Measurements from ENCODE around the gene FILIP1.
"Not testable (repeated sequence)": the region's sequence is repeated elsewhere in the genome, so short reads cannot be mapped to it uniquely, and the experiment has no call there.

Gene FILIP1

DNA sequence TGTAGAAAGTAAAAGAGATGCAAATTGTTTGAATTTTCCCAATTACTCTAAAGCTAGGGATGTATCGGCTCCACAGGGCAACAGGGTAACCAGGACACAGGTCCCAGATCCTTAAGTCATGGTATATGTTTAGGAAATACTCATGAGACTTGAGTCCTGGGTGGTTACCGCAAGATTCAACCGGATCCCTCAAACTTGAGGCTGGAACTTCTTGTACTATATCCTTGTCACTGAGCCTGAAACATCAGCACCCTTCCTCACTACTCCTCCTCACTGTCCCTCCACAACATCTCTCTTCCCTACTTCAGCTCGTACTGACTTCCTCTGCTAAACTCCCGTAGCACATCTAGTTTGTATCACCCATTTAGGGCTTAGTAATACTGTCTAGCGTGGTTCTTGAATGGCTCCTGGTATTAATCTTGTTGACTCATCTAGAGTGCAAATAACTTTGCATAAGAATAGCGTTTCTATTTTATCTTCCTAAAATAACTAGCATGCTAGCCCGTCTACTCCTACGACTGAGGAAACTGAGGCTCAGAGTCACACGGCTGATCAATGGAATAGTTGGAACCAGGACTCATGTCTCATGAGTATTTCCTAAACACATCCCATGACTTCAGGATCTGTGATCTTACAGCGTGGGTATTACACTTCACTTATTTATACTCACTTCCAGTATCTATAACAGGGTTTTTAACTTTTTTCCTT is 72.1 kb downstream of the FILIP1 start:
- DNase-seq (ENCODE audit: low read depth), result no peak

DNA sequence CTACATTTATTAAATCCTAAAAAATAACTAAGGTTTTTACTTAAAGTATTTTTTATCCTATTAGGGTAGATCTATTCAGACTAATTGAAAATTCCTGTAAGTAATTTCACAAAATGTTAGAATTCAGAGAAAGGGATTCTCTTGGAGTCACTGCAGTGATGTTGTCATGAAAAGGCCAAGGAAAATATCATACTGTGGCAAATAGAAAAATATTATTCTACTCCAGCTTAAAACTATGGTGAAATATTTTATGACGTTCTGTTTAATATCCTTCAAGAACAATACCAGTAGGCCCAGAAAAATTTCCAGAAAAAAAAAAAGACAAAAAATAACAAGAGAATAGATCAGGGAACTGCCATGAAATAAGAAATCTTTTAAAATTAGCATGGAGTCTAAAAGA is 73.6 kb downstream of the FILIP1 start:
- DNase-seq (ENCODE audit: low read depth), result no peak

DNA sequence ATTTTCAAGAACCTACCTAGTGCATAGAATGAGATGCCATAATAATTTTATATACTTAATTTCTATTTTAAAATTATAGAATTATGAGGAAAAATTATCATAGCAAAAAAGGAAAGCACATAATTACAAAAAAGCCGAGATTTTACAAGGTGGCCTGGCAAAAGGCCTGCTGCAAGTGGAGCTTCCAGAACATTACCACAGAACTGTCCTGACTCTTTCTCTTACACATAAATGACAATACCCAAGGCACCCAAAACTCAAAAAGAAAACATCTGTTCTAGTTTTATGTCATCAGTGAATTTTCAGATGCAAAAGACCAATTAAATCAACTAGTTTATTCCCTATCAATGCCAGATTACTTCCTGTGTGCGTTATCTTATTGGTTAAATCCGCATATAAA is 74.2 kb downstream of the FILIP1 start:
- DNase-seq (ENCODE audit: low read depth), result no peak

DNA sequence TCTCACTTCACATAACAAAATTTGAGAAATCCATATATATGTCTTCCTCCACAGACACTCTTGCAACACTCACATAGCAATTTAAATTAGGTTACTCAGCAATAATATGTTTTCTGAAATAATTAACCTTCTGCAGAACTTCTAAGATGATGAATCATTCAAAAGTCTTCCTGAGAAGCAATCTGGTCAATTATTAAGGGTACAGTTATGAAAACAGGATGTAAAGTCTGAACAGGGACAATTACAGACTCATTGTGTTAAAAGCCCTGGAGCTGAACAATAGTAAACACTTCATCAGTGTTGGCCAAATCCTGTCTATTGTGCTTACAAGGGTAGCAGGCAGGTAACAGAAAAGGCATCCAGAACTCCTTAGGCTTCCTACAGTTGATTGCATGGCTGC is 75.4 kb downstream of the FILIP1 start:
- no peak for DNase-seq (ENCODE audit: low read depth)

DNA sequence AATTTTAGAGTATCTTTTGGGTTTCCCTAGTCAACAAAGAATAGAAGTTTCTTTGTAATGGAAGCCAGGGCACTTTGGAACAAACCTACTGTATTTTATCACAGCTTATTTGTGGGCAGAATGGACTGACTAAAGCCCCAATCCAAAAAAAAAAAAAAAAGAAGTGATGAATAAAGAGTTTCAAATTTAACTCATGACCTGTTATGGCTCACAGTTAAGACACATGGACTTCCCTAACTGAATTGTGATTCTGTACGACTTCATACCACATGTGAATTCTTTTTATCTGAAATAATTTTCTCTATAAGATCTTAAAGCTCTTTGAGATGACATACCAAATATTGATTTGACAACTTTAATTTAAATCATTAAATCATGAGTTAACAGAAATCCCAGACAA is 77.2 kb downstream of the FILIP1 start:
- DNase-seq (ENCODE audit: low read depth), result no peak

DNA sequence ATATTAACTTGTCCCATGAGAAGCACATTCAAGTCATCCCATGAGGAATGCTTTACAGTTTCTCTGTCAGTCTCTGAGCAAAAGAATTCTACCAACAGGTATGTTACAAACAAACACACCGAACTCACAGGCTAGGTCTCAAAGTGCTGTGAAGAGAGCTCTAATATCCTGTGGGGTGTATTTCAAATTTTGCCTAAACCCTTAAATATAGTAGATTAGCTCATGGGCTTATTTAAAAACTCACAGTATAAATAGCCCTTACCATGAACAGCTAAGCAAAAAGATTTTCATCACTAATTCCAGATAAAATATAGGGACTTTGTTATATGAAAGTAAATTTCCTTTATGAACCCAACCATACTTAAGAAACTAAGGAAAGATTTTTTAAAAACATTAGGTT is 77.8 kb downstream of the FILIP1 start:
- no peak for DNase-seq (ENCODE audit: low read depth)

DNA sequence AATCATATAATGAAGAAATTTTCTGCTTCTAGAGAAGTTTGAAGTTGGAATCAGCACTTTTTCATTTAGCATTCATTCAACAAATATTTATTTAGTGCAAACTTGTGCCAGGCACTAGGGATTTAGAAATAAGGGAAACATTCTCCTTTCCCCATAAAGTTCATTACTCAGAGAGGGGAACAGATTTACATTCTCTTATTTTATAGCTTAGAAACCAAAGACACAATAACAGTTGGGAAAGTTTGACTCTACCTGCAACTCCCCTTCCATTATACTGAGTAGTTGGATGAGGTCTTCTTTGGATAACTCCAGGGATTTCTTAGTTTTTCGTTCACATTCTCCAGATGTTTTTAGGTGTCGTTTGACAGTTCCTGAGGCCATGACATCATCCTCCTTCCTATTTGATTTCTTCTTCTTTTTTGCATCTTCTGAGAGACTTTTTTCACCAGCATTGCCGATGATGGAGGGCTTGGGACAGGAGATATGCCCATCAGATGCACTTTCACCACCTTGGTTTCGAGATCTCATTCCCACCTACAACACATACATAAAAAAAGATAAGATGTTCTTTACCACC is 79.1 kb downstream of the FILIP1 start:
- no peak for DNase-seq (ENCODE audit: low read depth)

DNA sequence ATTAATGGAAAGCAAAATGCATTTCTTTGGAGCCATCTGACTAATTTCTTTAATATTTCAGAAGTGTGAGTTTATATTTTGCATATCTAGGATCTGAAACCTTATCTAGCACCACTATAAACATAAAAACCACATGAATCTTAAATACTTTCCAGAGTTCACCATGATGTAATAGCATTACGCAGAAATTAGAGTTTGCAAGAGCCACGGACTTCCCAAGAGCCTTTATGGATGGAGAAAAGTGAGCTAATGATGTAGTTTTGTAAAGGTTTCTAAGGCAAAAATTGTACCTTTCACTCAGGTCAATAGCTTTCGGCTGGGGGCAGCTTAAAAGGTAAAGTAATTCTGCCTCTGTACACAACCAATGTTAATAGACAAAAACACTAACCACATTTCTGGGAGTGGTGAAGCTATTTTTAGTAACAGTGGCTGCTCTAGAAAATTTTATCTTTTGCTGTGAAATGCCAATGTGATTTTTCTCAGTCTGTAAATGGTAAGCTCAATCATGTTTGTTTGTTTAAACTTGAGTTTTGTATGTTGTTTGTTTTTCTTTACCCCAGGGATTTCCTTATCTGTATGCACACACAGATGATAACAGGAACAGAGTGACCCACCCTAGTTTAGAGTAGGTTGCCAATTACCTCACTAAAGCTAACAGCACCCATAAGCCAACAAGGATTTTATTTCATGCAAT is 80.5 kb downstream of the FILIP1 start:
- DNase-seq (ENCODE audit: low read depth), result no peak

DNA sequence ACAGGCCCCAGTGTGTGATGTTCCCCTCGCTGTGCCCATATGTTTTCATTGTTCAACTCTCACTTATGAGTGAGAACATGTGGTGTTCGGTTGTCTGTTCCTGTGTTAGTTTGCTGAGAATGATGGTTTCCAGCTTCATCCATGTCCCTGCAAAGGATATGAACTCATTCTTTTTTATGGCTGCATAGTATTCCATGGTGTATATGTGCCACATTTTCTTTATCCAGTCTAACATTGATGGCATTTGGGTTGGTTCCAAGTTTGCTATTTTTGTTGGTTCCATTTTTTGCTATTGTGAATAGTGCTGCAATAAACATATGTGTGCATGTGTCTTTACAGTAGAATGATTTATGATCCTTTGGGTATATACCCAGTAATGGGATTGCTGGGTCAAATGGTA is 83.0 kb downstream of the FILIP1 start:
- not testable (repeated sequence) for DNase-seq (ENCODE audit: low read depth)

DNA sequence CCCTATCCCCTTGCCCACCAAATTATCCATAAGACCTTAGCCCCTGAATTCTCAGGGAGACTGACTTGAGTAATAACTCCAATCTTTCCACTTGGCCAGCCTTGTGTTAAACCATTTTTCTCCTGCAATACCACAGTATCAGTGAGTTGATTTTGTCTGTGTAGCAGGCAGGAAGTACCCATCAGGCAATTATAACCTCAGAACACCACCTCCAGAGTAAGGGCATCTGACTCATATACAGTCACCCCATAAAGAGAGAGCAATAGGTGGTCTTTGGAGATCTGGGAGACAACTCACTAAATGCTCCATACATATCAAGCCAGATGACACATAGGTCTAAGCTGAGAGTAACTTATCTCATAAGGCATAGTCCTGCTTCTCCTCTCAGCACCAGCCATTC is 83.7 kb downstream of the FILIP1 start:
- DNase-seq (ENCODE audit: low read depth), result no peak

DNA sequence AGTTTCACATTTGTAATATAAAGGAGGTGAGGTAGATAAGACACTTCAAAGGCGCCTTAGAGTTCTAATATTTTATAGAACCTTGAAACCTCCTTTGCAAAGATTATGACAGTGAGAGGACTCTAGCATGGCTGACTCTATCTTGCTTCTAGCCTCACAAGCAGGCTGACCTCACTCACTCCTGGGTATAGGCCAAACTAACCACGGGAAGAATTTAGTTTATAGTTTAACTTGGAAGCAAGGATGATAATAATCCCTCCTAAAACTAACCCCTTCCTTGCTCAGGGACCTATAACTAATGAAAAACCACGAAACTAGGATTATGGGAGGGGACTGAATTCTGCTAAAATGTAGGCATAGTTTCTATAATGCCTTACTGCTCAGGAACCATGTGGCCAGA is 84.3 kb downstream of the FILIP1 start:
- DNase-seq (ENCODE audit: low read depth), result no peak

DNA sequence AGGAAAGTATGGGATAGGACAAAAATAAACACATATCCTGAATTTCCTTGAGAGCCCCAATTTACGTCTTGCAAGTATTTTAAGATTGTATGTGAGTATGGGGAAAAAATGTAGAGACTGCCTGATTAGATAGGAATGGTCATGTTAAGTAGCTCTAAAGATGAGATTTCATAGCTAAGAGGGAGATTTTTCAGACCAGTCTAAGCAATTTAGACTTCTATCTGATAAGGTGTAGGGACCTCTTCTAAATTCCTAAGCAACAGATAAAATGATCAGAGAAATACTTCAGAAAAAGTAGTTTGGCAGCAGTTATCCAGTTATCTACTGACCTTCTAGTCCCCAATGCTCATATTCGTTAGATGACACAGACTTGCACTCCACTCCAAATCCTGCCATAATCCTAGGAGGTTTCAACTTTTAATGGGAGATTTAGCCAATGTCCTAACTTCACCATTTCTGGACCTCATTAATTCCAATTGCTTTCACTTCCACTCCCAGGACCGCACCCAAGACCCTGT is 90.0 kb downstream of the FILIP1 start:
- DNase-seq (ENCODE audit: low read depth), result no peak

DNA sequence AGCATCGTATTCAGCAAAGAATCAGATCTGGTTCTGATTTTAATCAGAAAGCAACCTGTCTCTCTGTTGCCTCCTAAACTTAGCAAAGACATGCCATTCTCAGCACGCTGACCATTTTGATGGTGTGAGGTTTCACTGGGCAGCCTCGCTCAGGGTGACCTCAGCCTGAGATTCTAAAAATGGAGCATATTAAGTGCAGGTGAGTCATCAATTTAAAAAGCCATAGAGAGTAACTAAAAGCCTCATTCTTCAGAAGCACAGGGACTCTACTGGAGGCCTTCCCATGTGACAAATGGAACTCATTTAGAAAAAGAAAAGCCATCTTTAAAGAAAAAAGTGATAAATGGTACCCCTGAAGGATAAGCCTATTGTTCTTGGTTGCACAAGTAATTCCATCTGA is 91.3 kb downstream of the FILIP1 start:
- DNase-seq (ENCODE audit: low read depth), result no peak

DNA sequence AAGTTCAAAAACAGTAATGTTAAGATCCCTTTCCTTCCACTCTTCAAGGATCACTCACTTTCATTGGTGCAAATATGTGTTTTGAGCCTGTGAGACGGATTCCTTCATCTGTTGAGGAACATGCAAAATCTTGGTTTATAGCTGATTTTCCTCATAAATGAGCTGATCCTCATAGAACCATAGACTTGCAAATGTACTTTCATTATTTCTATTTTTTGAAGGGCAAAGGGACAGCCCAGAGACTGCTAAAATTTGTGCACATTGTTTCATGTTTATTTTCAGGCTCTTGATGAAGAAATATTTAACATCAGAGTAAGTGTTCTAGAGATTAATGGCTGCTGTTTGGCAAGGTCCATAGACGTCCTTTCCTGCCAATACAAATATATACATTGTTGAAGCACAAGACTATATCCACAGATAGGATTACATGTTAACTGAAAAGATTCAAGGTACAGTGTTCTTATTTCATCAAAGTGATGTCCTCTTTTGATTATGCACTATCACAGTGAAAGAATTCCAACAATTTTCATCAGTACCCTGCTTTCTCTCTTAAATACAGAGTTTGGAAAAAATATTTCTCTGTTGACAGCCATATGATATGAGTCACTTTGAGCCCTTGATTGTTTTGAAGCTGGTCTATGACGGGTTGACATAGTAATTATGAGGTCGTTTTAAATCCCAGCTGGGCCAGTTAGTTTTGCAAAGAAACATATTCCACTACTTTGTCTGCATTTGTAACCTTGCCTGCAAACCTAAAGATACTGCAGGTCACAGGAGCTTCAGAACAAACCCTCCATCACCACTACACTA is 95.7 kb downstream of the FILIP1 start:
- DNase-seq (ENCODE audit: low read depth), result no peak

DNA sequence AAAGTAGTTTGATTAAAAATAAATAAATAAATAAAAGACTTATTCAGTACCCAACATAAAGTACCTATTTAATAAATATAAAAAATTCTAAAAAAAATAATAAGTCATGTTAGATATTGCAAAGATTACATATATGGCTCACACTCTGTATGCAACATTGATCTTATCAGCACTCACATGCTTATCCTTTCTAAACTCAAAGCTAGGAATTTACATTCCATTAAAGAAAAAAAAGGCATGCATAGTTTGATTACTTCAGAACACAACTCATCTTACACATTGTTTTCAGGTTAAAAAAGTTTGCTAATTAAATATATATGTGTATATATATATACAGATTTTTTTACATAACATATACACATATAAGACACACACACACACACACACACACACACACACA is 96.4 kb downstream of the FILIP1 start:
- DNase-seq (ENCODE audit: low read depth), result no peak

DNA sequence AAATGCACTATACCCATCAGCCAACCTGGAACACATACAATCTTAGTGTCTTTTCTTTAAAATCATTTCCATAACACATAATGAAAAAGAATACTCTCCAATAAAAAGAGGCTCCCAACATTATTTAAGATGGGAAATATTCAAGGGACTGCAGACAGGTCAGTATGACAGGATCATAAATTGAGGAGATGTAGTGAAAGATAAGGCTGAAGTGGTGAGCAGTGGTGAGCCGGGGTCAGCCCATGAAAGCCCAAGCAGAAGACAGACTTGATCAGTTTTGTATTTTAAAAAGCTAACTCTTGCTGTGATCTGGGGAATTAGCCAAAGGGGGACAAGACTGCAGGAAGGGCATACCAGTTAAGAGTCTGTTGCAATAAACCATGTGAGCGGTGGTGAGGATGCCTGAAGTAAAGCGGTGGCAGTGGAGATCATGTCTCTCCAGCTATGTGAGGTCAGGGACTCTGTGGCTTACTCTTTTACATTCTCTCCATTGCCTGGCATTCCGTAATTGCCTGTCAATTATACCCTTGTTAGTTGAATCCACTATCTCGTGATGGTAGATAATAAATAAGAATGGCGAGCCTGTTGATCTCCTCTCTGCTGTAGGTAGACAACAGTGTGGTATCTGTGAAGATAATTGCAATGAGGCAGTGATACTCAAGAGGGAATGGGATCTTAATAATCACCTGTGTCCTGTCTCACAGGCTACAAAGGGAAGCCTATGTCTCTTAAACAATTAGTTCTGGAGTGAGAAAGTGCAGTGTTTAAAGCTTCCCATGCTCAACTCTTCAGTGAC is 97.4 kb downstream of the FILIP1 start:
- no peak for DNase-seq (ENCODE audit: low read depth)

DNA sequence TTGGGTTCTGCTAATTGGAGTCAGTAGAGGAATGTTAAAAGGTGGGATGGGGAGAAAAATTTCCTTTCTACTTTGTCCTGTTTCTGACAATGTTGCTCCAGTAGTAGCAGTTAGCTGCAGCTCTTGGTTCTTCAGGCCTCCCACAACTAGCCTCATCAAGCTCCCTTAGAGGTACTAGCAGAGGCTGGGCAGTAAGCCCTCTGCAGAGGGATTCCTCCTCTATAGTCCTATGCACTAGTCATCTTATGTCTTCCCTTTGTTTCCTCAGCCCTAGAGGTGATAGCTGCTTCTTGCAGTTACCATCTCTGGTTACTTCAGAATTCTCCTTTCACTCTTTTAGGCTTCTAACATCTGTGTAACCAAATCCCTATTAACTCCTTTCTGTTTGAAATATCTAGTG is 99.8 kb downstream of the FILIP1 start:
- DNase-seq (ENCODE audit: low read depth), result no peak

DNA sequence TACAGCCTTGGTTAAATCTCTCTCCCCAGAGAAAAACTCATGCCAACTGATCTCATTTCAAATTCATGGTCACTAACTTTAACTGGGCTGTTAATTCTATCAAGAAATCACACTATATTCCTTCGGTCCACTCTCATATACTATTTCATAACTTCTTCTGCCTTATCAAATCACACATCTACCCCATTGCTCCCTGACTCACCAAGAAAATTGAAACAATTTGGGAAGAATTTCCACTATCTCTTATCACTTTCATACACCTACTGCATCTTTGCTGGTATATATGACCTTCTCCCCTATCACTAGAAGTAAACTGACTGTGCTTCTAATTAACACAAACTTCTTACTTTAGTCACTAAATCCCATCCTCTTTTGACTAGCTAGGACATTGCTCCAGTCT is 102.3 kb downstream of the FILIP1 start:
- no peak for DNase-seq (ENCODE audit: low read depth)

DNA sequence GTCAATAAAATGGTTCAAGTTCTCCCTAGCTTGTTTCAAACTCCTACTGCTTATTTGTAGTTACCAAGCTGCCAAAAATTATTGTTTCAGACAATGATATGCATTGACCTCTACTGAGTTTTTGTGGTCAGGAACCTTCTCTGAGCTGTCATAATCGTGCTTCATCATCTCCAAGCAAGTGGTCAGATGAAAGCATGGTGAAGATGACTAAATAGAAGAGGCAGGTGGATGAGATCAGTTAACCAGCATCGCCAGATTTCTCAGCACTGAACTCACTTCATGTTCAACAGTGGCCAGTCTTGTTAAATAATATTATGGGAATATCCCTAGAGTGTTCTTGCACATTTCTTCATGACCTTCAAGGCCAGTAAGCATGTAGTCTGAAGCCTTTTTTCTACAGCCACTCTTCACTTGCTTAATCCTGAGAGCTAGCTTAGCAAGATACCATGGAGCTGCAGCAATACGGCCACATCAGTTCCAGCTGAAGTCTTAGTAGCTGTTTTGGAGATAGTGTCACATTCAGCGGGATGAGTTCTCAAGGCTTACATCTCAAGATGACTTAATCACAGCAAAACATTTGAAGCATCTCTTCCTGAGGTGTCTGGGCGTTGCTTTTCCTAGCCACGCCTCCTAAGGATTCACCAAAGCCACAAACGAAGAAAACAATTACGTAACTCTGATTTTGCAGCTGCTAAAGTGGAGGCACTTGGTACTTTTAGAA is 107.4 kb downstream of the FILIP1 start:
- no peak for DNase-seq (ENCODE audit: low read depth)

DNA sequence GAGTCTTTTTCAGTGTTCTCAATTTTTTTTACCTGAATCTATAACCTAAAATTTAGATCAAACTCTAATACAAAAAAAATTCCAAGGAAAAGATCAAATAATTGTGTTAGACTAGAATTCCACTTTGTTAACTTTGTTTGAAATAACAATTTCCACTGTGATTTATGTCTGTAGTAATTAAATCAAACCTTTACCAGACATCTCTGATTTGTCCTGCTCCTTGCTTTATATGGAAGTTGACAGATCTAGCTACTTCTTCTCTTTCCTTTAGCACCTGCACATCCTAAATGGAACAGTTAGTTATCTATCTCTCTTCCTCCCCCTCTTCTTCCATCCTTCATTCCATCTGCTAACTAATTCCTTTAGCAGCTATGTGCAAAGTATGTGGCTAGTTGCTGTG is 109.5 kb downstream of the FILIP1 start:
- no peak for DNase-seq (ENCODE audit: low read depth)

DNA sequence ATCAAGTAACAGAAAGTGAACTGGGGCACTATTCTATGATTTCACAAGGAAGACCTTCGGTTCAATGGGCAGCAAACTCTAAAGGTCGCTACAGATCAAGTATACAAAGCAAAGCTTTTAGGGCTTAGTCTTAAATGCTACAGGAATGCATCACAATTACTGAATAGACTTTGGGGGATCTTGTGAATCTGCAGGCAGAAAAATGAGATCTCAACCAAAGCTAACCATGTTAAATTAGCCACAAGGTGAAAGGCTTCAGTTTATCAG is 111.0 kb downstream of the FILIP1 start:
- no peak for DNase-seq (ENCODE audit: low read depth)

Data from CMK (cell line).